GM12878 (cell line): ENCODE measurements around the gene APOC4.

ENCODE experiments used
- HDGF ChIP-seq: fragments of 450-650 bp; IDR thresholded peaks from 2 replicates; pipeline ENCODE4 v1.6.1; 2016; ENCODE audit warnings: antibody characterized with exemption
- NFIC ChIP-seq: IDR thresholded peaks from 2 replicates; pipeline ENCODE4 v1.6.1; 2012; ENCODE audit warnings: low read depth, mild to moderate bottlenecking, inconsistent platforms, low read length, moderate library complexity
- TAF1 ChIP-seq: IDR thresholded peaks from 2 replicates; pipeline ENCODE4 v1.6.1; 2011; ENCODE audit warnings: mild to moderate bottlenecking, low read depth, low read length, borderline replicate concordance
- ZNF274 ChIP-seq: IDR thresholded peaks from one replicate; pipeline ENCODE4 v1.8.0; 2011; ENCODE audit not compliant: insufficient read length, insufficient read depth
- TF ChIP-seq, protein P1 (sequence below): fragments of 450-650 bp; IDR thresholded peaks from 2 replicates; pipeline ENCODE4 v1.6.1; 2016; ENCODE audit warnings: mild to moderate bottlenecking, moderate library complexity, borderline replicate concordance

DNA sequence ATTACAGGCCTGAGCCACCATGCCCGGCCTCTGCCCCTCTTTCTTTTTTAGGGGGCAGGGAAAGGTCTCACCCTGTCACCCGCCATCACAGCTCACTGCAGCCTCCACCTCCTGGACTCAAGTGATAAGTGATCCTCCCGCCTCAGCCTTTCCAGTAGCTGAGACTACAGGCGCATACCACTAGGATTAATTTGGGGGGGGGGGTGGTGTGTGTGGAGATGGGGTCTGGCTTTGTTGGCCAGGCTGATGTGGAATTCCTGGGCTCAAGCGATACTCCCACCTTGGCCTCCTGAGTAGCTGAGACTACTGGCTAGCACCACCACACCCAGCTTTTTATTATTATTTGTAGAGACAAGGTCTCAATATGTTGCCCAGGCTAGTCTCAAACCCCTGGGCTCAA lies 32.3 kb upstream of the APOC4 start:
- TF ChIP-seq ZNF274 = no peak
- no peak for TF ChIP-seq TAF1
- TF ChIP-seq HDGF = no peak
- TF ChIP-seq, protein P1, sequence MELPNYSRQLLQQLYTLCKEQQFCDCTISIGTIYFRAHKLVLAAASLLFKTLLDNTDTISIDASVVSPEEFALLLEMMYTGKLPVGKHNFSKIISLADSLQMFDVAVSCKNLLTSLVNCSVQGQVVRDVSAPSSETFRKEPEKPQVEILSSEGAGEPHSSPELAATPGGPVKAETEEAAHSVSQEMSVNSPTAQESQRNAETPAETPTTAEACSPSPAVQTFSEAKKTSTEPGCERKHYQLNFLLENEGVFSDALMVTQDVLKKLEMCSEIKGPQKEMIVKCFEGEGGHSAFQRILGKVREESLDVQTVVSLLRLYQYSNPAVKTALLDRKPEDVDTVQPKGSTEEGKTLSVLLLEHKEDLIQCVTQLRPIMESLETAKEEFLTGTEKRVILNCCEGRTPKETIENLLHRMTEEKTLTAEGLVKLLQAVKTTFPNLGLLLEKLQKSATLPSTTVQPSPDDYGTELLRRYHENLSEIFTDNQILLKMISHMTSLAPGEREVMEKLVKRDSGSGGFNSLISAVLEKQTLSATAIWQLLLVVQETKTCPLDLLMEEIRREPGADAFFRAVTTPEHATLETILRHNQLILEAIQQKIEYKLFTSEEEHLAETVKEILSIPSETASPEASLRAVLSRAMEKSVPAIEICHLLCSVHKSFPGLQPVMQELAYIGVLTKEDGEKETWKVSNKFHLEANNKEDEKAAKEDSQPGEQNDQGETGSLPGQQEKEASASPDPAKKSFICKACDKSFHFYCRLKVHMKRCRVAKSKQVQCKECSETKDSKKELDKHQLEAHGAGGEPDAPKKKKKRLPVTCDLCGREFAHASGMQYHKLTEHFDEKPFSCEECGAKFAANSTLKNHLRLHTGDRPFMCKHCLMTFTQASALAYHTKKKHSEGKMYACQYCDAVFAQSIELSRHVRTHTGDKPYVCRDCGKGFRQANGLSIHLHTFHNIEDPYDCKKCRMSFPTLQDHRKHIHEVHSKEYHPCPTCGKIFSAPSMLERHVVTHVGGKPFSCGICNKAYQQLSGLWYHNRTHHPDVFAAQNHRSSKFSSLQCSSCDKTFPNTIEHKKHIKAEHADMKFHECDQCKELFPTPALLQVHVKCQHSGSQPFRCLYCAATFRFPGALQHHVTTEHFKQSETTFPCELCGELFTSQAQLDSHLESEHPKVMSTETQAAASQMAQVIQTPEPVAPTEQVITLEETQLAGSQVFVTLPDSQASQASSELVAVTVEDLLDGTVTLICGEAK = no peak
- no peak for TF ChIP-seq NFIC
